ENCODE measurements around the gene C1orf122.

C1orf122 gene

GRCh38 chr1:37795340-37796125 lies 12.1 kb upstream of the C1orf122 start:
- H3K27ac ChIP-seq: no peak overlapping the region
- no peak for DNase-seq (ENCODE audit: low read depth, low spot score)

- no peak overlapping the region for H3K27ac ChIP-seq
- DNase-seq (ENCODE audit: low read depth, low spot score): no peak
Observed at GRCh38 chr1:37797750-37798345, 9.7 kb upstream of the C1orf122 start.

- no peak for DNase-seq (ENCODE audit: low read depth, low spot score)
- no peak overlapping the region for H3K27ac ChIP-seq
Observed at GRCh38 chr1:37802439-37802838, 5.2 kb upstream of the C1orf122 start.

- H3K27ac ChIP-seq: peak overlapping the region; percentile 94
- no peak for DNase-seq (ENCODE audit: low read depth, low spot score)
Observed at GRCh38 chr1:37807220-37807554, 403 bp upstream of the C1orf122 start.

GRCh38 chr1:37808369-37809319 lies 1.1 kb downstream of the C1orf122 start:
- no peak for DNase-seq (ENCODE audit: low read depth, low spot score)
- peak overlapping the region; percentile 94 for H3K27ac ChIP-seq

- no peak for DNase-seq (ENCODE audit: low read depth, low spot score)
- peak overlapping the region; percentile 94 for H3K27ac ChIP-seq
Observed at GRCh38 chr1:37809942-37810341, 2.4 kb downstream of the C1orf122 start.

GRCh38 chr1:37811027-37811655 lies 3.6 kb downstream of the C1orf122 start:
- DNase-seq (ENCODE audit: low read depth, low spot score): no peak
- peak overlapping the region; percentile 94 for H3K27ac ChIP-seq

GRCh38 chr1:37813529-37814145 lies 6.0 kb downstream of the C1orf122 start:
- H3K27ac ChIP-seq: no peak overlapping the region
- DNase-seq (ENCODE audit: low read depth, low spot score): no peak

GRCh38 chr1:37814252-37814651 lies 6.7 kb downstream of the C1orf122 start:
- no peak for DNase-seq (ENCODE audit: low read depth, low spot score)
- H3K27ac ChIP-seq: no peak overlapping the region

- H3K27ac ChIP-seq: no peak overlapping the region
- no peak for DNase-seq (ENCODE audit: low read depth, low spot score)
Observed at GRCh38 chr1:37817481-37817880, 9.9 kb downstream of the C1orf122 start.

GRCh38 chr1:37821481-37821880 lies 13.9 kb downstream of the C1orf122 start:
- no peak for DNase-seq (ENCODE audit: low read depth, low spot score)
- no peak overlapping the region for H3K27ac ChIP-seq

GRCh38 chr1:37822906-37823815 lies 15.6 kb downstream of the C1orf122 start:
- peak overlapping the region; percentile 17 for H3K27ac ChIP-seq
- no peak for DNase-seq (ENCODE audit: low read depth, low spot score)

- peak overlapping the region; percentile 17 for H3K27ac ChIP-seq
- DNase-seq (ENCODE audit: low read depth, low spot score): no peak
Observed at GRCh38 chr1:37824001-37824400, 16.4 kb downstream of the C1orf122 start.

GRCh38 chr1:37825506-37825905 lies 17.9 kb downstream of the C1orf122 start:
- peak overlapping the region; percentile 15 for H3K27ac ChIP-seq
- DNase-seq (ENCODE audit: low read depth, low spot score): no peak

GRCh38 chr1:37828410-37829074 lies 21.0 kb downstream of the C1orf122 start:
- no peak for DNase-seq (ENCODE audit: low read depth, low spot score)
- peak overlapping the region; percentile 51 for H3K27ac ChIP-seq

- no peak for DNase-seq (ENCODE audit: low read depth, low spot score)
- H3K27ac ChIP-seq: no peak overlapping the region
Observed at GRCh38 chr1:37831109-37831508, 23.5 kb downstream of the C1orf122 start.

- DNase-seq (ENCODE audit: low read depth, low spot score): no peak
- H3K27ac ChIP-seq: no peak overlapping the region
Observed at GRCh38 chr1:37831809-37832208, 24.2 kb downstream of the C1orf122 start.

GRCh38 chr1:37836788-37837187 lies 29.2 kb downstream of the C1orf122 start:
- H3K27ac ChIP-seq: no peak overlapping the region
- no peak for DNase-seq (ENCODE audit: low read depth, low spot score)
